HepG2 (cell line): ENCODE measurements around the gene POFUT1. TPM values are rescaled to one million over a fixed set of nuclear protein-coding genes. Genes with fewer than 3 reads are reported as not detected.

Experiments
- AKAP8 ChIP-seq: sonication (generic); formaldehyde crosslinking; IDR thresholded peaks from 2 replicates; pipeline ENCODE4 v1.5.1; 2020; ENCODE audit warnings: mild to moderate bottlenecking, missing genetic modification reagents
- DNMT1 ChIP-seq: sonication (generic); formaldehyde crosslinking; IDR thresholded peaks from 2 replicates; pipeline ENCODE4 v1.5.1; 2020; ENCODE audit warnings: mild to moderate bottlenecking, missing genetic modification reagents
- PHF8 ChIP-seq: sonication (generic); formaldehyde crosslinking; IDR thresholded peaks from 2 replicates; pipeline ENCODE4 v1.5.0; 2020; ENCODE audit warnings: missing genetic modification reagents
- RBM39 ChIP-seq: fragments of 200-400 bp; formaldehyde crosslinking; IDR thresholded peaks from one replicate; pipeline ENCODE4 v1.6.1; 2018; ENCODE audit warnings: antibody characterized with exemption, mild to moderate bottlenecking, low read depth, low read length; ENCODE audit not compliant: poor library complexity, severe bottlenecking
- ZNF616 ChIP-seq: sonication (generic); formaldehyde crosslinking; IDR thresholded peaks from 2 replicates; pipeline ENCODE4 v1.5.0; 2020; ENCODE audit warnings: low read depth, mild to moderate bottlenecking, missing genetic modification reagents
- polyA plus RNA-seq, 8 experiments: library from polyadenylated mRNA; depleted of rRNA in 3 of 8; stranded (reverse) in 7 of 8; unstranded in 1 of 8; fragments of >200 nt; fragmentation: Illumina TruSeq in 4 of 8; extraction: Trizol in 4 of 8; gene quantifications; 2 replicates each; pipeline versions ENCODE4 v1.2.1 to v1.2.3, GENCODE V29; 2011 to 2016; ENCODE audit warnings: low read depth in 4 of 8, missing spikeins in 1 of 8, mixed read lengths in 1 of 8; ENCODE audit not compliant: insufficient read depth in 1 of 8
- total RNA-seq, 5 experiments: library from RNA; depleted of rRNA; stranded (reverse); fragments of >200 nt; fragmentation: Illumina TruSeq; extraction: Trizol; gene quantifications; 2 replicates each; pipeline ENCODE4 v1.2.3, GENCODE V29; 2016; ENCODE audit warnings: low read depth in 1 of 5
- TF ChIP-seq, protein P1 (sequence below): sonication (generic); formaldehyde crosslinking; IDR thresholded peaks from 2 replicates; pipeline ENCODE4 v1.5.0; 2020; ENCODE audit warnings: mild to moderate bottlenecking, missing genetic modification reagents, borderline replicate concordance
- TF ChIP-seq, protein P2 (sequence below): sonication (generic); formaldehyde crosslinking; IDR thresholded peaks from 2 replicates; pipeline ENCODE4 v1.4.0; 2020; ENCODE audit warnings: mild to moderate bottlenecking, missing genetic modification reagents

Gene POFUT1
- total and polyA plus RNA-seq, 2 of the 13 experiments (the other 11 are each of a cell fraction or from before 2014, with no cell fraction given), result 35.5 to 58.3 TPM

DNA sequence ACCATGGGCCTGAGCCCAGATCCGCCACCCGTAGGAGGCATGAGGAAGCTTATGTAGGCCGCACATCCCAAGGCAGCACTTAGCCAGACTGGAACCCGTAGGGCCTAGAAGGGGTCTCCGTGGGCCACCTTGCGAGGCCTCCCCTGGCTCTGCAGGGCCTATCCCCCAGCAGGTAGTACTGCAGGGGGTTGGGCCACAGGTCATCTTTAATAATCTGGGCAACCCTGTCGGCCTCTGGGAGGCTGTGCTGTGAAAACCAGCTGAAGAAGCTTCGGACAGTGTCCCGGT, 18.6 kb upstream of the POFUT1 start (continued):
- no peak for TF ChIP-seq RBM39
- TF ChIP-seq AKAP8, result 0 out of 2 replicates have a peak, but pooled peaks have one; percentile 12
- TF ChIP-seq, protein P1, sequence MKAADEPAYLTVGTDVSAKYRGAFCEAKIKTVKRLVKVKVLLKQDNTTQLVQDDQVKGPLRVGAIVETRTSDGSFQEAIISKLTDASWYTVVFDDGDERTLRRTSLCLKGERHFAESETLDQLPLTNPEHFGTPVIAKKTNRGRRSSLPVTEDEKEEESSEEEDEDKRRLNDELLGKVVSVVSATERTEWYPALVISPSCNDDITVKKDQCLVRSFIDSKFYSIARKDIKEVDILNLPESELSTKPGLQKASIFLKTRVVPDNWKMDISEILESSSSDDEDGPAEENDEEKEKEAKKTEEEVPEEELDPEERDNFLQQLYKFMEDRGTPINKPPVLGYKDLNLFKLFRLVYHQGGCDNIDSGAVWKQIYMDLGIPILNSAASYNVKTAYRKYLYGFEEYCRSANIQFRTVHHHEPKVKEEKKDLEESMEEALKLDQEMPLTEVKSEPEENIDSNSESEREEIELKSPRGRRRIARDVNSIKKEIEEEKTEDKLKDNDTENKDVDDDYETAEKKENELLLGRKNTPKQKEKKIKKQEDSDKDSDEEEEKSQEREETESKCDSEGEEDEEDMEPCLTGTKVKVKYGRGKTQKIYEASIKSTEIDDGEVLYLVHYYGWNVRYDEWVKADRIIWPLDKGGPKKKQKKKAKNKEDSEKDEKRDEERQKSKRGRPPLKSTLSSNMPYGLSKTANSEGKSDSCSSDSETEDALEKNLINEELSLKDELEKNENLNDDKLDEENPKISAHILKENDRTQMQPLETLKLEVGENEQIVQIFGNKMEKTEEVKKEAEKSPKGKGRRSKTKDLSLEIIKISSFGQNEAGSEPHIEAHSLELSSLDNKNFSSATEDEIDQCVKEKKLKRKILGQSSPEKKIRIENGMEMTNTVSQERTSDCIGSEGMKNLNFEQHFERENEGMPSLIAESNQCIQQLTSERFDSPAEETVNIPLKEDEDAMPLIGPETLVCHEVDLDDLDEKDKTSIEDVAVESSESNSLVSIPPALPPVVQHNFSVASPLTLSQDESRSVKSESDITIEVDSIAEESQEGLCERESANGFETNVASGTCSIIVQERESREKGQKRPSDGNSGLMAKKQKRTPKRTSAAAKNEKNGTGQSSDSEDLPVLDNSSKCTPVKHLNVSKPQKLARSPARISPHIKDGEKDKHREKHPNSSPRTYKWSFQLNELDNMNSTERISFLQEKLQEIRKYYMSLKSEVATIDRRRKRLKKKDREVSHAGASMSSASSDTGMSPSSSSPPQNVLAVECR, result 0 out of 2 replicates have a peak, but pooled peaks have one; percentile 30
- TF ChIP-seq DNMT1 (CRISPR knock-in tag), result 0 out of 2 replicates have a peak, but pooled peaks have one; percentile 14
- TF ChIP-seq ZNF616 (CRISPR knock-in tag), result no peak
- TF ChIP-seq, protein P2, sequence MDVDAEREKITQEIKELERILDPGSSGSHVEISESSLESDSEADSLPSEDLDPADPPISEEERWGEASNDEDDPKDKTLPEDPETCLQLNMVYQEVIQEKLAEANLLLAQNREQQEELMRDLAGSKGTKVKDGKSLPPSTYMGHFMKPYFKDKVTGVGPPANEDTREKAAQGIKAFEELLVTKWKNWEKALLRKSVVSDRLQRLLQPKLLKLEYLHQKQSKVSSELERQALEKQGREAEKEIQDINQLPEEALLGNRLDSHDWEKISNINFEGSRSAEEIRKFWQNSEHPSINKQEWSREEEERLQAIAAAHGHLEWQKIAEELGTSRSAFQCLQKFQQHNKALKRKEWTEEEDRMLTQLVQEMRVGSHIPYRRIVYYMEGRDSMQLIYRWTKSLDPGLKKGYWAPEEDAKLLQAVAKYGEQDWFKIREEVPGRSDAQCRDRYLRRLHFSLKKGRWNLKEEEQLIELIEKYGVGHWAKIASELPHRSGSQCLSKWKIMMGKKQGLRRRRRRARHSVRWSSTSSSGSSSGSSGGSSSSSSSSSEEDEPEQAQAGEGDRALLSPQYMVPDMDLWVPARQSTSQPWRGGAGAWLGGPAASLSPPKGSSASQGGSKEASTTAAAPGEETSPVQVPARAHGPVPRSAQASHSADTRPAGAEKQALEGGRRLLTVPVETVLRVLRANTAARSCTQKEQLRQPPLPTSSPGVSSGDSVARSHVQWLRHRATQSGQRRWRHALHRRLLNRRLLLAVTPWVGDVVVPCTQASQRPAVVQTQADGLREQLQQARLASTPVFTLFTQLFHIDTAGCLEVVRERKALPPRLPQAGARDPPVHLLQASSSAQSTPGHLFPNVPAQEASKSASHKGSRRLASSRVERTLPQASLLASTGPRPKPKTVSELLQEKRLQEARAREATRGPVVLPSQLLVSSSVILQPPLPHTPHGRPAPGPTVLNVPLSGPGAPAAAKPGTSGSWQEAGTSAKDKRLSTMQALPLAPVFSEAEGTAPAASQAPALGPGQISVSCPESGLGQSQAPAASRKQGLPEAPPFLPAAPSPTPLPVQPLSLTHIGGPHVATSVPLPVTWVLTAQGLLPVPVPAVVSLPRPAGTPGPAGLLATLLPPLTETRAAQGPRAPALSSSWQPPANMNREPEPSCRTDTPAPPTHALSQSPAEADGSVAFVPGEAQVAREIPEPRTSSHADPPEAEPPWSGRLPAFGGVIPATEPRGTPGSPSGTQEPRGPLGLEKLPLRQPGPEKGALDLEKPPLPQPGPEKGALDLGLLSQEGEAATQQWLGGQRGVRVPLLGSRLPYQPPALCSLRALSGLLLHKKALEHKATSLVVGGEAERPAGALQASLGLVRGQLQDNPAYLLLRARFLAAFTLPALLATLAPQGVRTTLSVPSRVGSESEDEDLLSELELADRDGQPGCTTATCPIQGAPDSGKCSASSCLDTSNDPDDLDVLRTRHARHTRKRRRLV (CRISPR knock-in tag), result no peak
- peak; percentile 12; the same call in 1 of the 2 replicates for TF ChIP-seq PHF8
